COLO829 (cell line): Measurements from ENCODE around the gene PRIM2.
"Not testable (repeated sequence)": the region's sequence is repeated elsewhere in the genome, so short reads cannot be mapped to it uniquely, and the experiment has no call there.

Experiments
- DNase-seq: peaks from one replicate; pipeline ENCODE4 v3.0.0; 2012; ENCODE audit warnings: low spot score

The PRIM2 gene

GRCh38 chr6:57365076-57365583 lies 47.7 kb downstream of the PRIM2 start:
- DNase-seq: not testable (repeated sequence)

GRCh38 chr6:57368965-57369731 lies 51.7 kb downstream of the PRIM2 start:
- DNase-seq: not testable (repeated sequence)

DNA sequence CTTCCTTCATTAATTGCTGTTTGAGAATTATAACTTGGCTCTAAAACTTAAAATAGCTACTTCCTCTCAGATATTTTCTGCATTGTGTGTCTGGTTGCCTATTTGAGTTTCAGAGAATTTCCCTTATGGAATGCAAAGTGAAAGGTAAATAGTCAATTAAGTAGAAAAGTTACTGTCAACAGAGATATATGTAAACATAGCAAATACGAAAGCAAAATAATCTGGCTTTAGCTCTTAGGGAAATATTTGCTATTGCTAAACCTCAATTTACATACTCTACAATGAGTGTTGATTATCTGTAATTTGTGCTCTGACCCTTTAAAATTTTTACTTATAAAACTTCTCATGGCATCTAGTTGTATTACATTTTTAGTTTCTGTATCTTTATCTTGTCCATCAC lies 54.3 kb downstream of the PRIM2 start:
- DNase-seq: not testable (repeated sequence)

GRCh38 chr6:57374764-57375163 lies 57.3 kb downstream of the PRIM2 start:
- not testable (repeated sequence) for DNase-seq

DNA sequence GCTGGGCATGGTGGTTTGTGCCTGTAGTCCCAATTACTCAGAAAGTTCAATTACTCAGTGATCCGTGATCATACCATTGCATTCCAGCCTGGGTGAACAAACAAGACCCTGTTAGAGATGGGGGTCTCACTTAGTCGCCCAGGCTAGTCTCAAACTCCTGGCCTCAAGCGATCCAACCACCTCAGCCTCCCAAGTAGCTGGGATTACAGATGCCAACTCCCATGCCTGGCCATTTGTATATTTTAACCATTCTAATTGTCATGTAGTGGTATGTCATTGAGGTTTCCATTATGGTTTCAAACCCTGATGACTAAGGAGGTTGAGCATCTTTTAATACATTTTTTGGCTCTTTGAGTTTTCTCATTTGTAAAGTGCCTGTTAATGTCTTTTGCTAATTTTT lies 58.7 kb downstream of the PRIM2 start:
- DNase-seq: not testable (repeated sequence)

GRCh38 chr6:57389038-57389592 lies 71.7 kb downstream of the PRIM2 start:
- DNase-seq: not testable (repeated sequence)

- DNase-seq: not testable (repeated sequence)
Observed at GRCh38 chr6:57390818-57391217, 73.4 kb downstream of the PRIM2 start.

GRCh38 chr6:57392047-57392446 lies 74.6 kb downstream of the PRIM2 start:
- DNase-seq: not testable (repeated sequence)

GRCh38 chr6:57419341-57419740 lies 101.9 kb downstream of the PRIM2 start:
- DNase-seq: not testable (repeated sequence)

DNA sequence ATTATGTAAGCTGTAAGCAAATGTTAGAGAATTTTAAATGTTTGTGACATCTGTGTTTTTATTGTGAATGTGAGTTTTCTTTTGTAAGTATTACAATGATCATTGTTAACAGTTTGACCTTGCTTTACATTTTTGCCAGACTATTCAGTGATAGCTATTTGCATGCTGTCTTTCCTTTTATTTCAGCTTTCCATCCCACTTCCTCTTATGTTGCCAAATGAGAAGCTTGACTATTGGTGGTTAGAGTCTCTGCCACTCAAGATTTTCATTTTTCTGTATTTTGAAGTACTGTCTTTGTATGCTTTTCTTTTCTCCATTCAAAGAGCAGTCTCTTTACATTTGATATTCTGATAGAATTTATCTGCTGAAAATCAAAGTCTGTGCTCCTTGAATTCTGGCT lies 104.1 kb downstream of the PRIM2 start:
- DNase-seq: no peak

DNA sequence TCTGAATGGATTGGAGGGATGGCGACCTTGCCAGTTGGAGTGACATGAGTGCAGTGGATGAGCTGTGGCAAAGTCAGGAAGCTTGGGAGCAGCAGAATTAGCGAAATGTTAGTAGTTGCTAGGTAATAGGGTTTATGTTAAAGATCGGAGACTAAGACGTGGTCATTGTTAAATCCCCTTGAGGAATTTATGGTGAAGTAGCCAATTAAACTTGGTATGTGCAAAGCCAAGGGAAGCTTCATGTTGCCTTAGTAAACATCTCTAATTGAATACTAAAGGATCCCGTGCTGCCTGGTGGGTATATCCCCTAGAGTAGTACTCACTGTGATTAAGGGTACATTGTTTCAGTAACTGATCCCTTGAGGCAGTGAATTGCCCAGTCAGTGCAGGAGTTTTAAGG lies 106.0 kb downstream of the PRIM2 start:
- no peak for DNase-seq

DNA sequence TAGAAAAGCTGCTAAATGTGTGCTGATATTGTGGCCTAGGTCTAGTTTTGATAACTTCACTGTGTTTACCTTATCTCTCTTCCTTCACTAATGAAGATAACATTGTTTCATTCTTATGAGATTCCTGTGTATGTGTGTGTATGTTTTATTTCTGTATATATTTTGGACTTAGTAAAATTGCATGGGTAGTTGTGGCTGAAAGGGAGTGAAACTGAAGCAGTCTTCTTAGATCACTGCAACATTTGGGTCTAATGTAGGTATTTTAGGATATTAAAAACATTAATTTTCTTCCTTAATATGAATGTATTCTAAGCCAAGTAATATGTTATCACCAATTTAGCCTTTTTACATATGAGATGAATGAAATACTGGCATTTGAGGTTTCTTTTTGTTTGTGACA lies 114.3 kb downstream of the PRIM2 start:
- not testable (repeated sequence) for DNase-seq

GRCh38 chr6:57432157-57432556 lies 114.7 kb downstream of the PRIM2 start:
- no peak for DNase-seq

DNA sequence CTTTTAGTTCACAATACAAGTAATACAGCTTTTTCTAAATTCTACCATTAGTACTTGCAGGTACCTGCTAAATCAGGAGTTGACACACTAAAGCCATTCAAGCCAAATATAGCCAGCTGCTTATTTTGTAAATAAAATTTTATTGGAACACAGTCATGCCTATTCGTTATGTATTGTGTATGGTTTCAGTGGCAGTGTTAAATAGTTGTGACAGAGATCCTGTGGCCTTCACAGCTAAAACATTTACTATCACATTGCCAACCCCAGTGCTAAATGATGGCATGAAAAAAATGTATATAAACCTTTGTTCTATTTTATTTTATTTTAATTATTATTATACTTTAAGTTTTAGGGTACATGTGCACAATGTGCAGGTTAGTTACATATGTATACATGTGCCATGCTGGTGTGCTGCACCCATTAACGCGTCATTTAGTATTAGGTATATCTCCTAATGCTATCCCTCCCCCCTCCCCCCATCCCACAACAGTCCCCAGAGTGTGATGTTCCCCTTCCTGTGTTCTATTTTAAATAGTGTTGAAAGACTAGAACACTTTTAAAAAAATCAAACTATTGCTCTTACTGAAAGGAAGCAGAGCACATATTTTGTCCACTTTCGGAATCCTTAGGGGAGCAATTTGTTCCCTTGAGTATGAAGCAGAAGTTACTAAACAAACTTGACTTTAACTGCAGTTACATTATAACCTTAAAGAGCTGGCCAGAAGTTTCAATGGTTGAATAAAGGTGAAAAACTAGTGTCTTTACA lies 115.7 kb downstream of the PRIM2 start:
- no peak for DNase-seq

GRCh38 chr6:57433790-57434189 lies 116.4 kb downstream of the PRIM2 start:
- not testable (repeated sequence) for DNase-seq

DNA sequence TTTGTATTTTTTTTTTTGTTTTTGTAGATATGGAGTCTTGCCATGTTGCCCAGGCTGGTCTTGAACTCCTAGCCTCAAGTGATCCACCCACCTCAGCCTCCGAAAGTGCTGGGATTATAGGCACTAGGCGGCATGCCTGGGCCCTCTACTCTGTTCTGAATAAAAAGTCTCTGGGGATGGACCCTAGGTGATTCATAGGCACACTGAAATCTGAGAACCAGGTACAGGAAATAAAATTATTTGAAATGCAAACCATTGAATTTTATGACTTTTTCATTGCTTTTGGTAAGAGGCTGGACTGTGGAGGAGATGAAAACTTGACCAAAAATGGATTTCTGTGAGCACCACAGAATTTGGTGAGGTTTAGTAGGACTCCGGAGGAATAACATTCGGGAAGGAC lies 117.5 kb downstream of the PRIM2 start:
- DNase-seq: no peak

- DNase-seq: no peak
Observed at GRCh38 chr6:57435475-57436160, 118.2 kb downstream of the PRIM2 start.

DNA sequence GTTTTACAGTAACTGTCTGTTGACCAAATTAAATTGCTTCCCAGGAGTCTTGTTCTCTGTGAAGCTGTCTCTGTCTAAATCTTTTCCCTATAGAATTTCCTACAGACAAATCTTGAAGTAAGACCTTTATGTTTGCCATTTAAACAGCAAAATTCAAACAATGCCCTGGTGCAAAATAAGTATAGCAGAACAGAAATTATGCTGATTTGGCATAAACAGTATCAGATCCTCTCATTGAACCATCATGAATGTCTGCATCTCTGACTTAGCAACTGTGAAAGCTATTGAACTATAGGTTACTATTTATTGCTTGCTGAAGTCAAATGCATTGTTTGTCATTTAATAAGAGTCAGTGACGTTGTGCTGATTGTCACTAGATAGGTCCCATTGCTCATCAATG lies 123.3 kb downstream of the PRIM2 start:
- DNase-seq: not testable (repeated sequence)

DNA sequence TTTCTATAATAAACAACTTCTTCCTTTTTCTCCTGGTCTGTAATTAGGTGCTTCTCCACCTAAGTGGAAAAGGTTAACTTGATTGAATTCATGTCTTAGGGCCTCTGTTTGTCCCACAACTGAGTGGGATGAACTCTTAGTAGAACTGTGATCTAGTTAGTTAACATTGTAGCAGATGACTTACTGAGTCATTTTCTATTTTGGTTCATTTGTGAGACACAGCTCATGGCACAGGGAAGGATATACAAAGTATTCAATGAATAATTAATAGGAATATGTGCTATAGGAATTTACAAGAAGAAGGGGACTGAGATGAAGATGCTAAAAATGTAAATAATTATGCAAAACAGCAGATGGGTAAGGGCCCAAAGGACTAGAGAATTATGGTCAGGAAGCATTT lies 124.7 kb downstream of the PRIM2 start:
- not testable (repeated sequence) for DNase-seq

- not testable (repeated sequence) for DNase-seq
Observed at GRCh38 chr6:57443181-57443580, 125.8 kb downstream of the PRIM2 start.

DNA sequence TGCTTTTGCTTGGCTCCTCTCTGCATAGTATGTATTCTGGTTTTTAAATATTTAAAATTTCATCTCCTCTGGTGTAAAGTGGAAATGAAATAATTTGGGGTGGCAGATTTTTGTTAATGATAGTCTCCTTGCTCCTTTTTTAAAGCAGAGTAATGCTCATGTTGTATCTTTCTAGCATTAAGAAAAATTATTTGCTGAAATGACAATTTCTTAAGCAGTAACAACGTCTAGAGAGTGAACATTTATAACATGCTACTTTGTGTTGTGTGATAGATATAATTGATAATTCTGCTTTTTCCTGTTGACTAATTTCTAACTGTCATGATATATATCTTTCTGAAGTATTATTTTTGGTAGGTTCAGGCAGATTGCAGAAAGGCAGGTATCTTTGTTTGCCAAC lies 127.4 kb downstream of the PRIM2 start:
- not testable (repeated sequence) for DNase-seq

DNA sequence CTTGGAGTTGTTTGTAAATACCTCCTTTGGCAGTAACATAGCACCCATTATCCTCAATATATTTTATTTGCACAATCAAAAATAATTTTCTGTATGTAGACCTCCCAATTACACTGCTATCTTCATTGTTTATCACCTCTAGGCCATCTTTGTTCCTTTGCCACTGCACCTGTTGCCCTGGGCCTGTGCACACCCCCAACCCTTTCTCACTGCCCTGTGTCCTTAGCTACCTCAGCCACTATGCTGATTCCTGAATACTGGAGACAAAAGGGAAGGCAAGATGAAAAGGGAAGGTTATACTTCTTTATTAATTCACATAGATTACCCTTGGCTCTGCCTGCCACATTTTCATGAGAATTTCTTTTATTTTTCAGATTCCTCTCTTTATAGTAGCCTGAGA lies 127.9 kb downstream of the PRIM2 start:
- not testable (repeated sequence) for DNase-seq
